Neural crest cell (in vitro differentiated cells): ENCODE data around the gene HNRNPCL1. TPM values are rescaled to one million over a fixed set of nuclear protein-coding genes. Genes with fewer than 3 reads are reported as not detected.

Experiments
- DNase-seq: peaks from one replicate; pipeline ENCODE4 v3.0.0; 2021; ENCODE audit warnings: low read depth, mixed read lengths, low spot score
- H3K27ac Mint-ChIP-seq: one replicate; pipeline ENCODE4 v1.8.0; 2021; ENCODE audit warnings: mild to moderate bottlenecking, mixed read lengths; ENCODE audit not compliant: unreplicated experiment
- H3K27me3 Mint-ChIP-seq: 2 replicates; pipeline ENCODE4 v1.8.0; 2021; ENCODE audit warnings: low read depth, mild to moderate bottlenecking, mixed read lengths
- H3K36me3 Mint-ChIP-seq: 2 replicates; pipeline ENCODE4 v1.8.0; 2021; ENCODE audit warnings: low read depth, mild to moderate bottlenecking, mixed read lengths
- H3K4me1 Mint-ChIP-seq: 2 replicates; pipeline ENCODE4 v1.8.0; 2021; ENCODE audit warnings: mixed read lengths
- H3K4me3 Mint-ChIP-seq: one replicate; pipeline ENCODE4 v1.8.0; 2021; ENCODE audit warnings: mild to moderate bottlenecking, mixed read lengths
- H3K9me3 Mint-ChIP-seq: 2 replicates; pipeline ENCODE4 v1.8.0; 2021; ENCODE audit warnings: mixed read lengths
- total RNA-seq: library from RNA; stranded (reverse); gene quantifications from 2 replicates; pipeline ENCODE4 v1.2.1, GENCODE V29; 2021
- TF ChIP-seq, protein P1 (sequence below): fragments of 200-600 bp; sonication (generic); conservative IDR thresholded peaks from 2 replicates; pipeline ENCODE4 v1.5.0; 2021; ENCODE audit warnings: antibody characterized with exemption, mild to moderate bottlenecking

Gene HNRNPCL1
- total RNA-seq, 1 donor from 2014 or later, result not detected

- TF ChIP-seq, protein P1, sequence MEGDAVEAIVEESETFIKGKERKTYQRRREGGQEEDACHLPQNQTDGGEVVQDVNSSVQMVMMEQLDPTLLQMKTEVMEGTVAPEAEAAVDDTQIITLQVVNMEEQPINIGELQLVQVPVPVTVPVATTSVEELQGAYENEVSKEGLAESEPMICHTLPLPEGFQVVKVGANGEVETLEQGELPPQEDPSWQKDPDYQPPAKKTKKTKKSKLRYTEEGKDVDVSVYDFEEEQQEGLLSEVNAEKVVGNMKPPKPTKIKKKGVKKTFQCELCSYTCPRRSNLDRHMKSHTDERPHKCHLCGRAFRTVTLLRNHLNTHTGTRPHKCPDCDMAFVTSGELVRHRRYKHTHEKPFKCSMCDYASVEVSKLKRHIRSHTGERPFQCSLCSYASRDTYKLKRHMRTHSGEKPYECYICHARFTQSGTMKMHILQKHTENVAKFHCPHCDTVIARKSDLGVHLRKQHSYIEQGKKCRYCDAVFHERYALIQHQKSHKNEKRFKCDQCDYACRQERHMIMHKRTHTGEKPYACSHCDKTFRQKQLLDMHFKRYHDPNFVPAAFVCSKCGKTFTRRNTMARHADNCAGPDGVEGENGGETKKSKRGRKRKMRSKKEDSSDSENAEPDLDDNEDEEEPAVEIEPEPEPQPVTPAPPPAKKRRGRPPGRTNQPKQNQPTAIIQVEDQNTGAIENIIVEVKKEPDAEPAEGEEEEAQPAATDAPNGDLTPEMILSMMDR, result no peak
- no peaks in the 10 kb centered on the region for H3K36me3 Mint-ChIP-seq
- no peaks in the 10 kb centered on the region for H3K4me1 Mint-ChIP-seq
- H3K27me3 Mint-ChIP-seq, result no peaks in the 10 kb centered on the region
- no peak overlapping the region for H3K4me3 Mint-ChIP-seq
- no peak overlapping the region for H3K27ac Mint-ChIP-seq
- DNase-seq, result no peak
- H3K9me3 Mint-ChIP-seq, result peaks cover 11% of the 10 kb centered on the region
Measured at GRCh38 chr1:12811409-12811784, 37.1 kb downstream of the HNRNPCL1 start.

- H3K4me3 Mint-ChIP-seq, result no peak overlapping the region
- H3K9me3 Mint-ChIP-seq, result peaks cover 11% of the 10 kb centered on the region
- no peak overlapping the region for H3K27ac Mint-ChIP-seq
- H3K36me3 Mint-ChIP-seq, result no peaks in the 10 kb centered on the region
- no peaks in the 10 kb centered on the region for H3K4me1 Mint-ChIP-seq
- H3K27me3 Mint-ChIP-seq, result no peaks in the 10 kb centered on the region
- TF ChIP-seq, protein P1, result no peak
- DNase-seq, result no peak
Measured at GRCh38 chr1:12810691-12811408, 37.7 kb downstream of the HNRNPCL1 start.

DNA sequence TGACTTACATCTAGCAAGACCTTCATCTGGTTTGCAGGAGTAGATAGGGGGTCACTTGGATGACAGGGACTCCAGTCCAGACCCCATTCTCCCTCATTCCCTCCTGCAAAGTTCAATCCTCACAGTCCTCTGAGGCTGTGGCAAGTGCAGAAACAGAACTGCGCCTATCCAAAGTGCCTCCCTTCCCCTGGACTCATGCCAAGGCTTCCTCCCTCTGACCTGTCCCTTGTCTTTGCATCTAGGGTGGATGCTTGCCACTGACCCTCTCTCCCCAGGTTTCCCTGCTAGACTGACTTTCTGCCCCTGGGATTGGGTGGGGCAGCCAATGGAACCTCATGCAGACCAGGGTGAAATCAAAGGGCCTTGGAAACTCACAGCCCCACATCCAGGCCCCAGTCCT, 38.6 kb downstream of the HNRNPCL1 start:
- Mint-ChIP-seq H3K27me3 (no peaks in the 10 kb centered on the region), H3K9me3 (peaks cover 14% of the 10 kb centered on the region), H3K36me3 (peaks cover 2% of the 10 kb centered on the region), H3K4me3 (no peak overlapping the region), H3K4me1 (no peaks in the 10 kb centered on the region), H3K27ac (no peak overlapping the region)
- TF ChIP-seq, protein P1, result no peak
- DNase-seq, result no peak

DNA sequence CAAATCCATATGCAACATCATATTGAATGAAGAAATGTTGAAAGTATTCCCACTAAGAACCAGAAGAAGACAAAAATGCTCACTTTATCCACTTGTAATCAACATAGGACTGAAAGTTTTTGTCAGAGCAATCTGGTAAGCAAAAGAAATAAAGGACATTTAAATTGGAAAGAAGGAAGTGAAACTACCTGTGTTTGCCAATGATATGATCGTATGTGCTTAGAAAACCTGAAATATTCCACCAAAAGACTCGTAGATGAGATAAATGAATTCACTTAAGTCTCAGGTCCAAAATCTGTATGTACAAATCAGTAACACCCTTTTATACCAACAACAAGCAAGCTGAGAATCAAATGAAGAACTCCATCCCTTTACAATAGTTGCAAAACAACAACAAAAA, 48.8 kb downstream of the HNRNPCL1 start:
- TF ChIP-seq, protein P1, result no peak
- DNase-seq, result no peak
- no peaks in the 10 kb centered on the region for H3K4me1 Mint-ChIP-seq
- H3K9me3 Mint-ChIP-seq, result peaks cover 11% of the 10 kb centered on the region
- H3K27me3 Mint-ChIP-seq, result peaks cover 18% of the 10 kb centered on the region
- H3K36me3 Mint-ChIP-seq, result no peaks in the 10 kb centered on the region
- H3K4me3 Mint-ChIP-seq, result no peak overlapping the region
- H3K27ac Mint-ChIP-seq, result no peak overlapping the region

- Mint-ChIP-seq H3K4me1 (no peaks in the 10 kb centered on the region), H3K36me3 (no peaks in the 10 kb centered on the region), H3K27me3 (peaks cover 21% of the 10 kb centered on the region), H3K27ac (no peak overlapping the region), H3K4me3 (no peak overlapping the region), H3K9me3 (peaks cover 6% of the 10 kb centered on the region)
- TF ChIP-seq, protein P1, result no peak
- DNase-seq, result no peak
Measured at GRCh38 chr1:12798911-12799310, 49.6 kb downstream of the HNRNPCL1 start.

Other genes starting within 250 kb of the HNRNPCL1 start
- gene DHRS3, start 230.5 kb downstream of the HNRNPCL1 start, total RNA-seq, result 0.91 and 1.8 TPM in 2 replicates
- gene AADACL4, start 204.6 kb downstream of the HNRNPCL1 start, total RNA-seq, result not detected in 2 replicates
- not detected in 2 replicates for gene AADACL3, start 132.6 kb downstream of the HNRNPCL1 start, total RNA-seq
- not detected in 2 replicates for gene CFAP107, start 102.5 kb downstream of the HNRNPCL1 start, total RNA-seq
- gene PRAMEF12, start 75.0 kb downstream of the HNRNPCL1 start, total RNA-seq, result not detected in 2 replicates
- gene PRAMEF1, start 57.3 kb downstream of the HNRNPCL1 start, total RNA-seq, result not detected in 2 replicates
- not detected in 2 replicates for gene PRAMEF11, start 17.3 kb downstream of the HNRNPCL1 start, total RNA-seq
- not detected in 2 replicates for gene PRAMEF2, start 8.4 kb upstream of the HNRNPCL1 start, total RNA-seq
- gene PRAMEF4, start 37.5 kb upstream of the HNRNPCL1 start, total RNA-seq, result not detected in 2 replicates
- gene PRAMEF10, start 49.5 kb upstream of the HNRNPCL1 start, total RNA-seq, result not detected in 2 replicates
- gene PRAMEF7, start 67.9 kb upstream of the HNRNPCL1 start, total RNA-seq, result not detected in 2 replicates
- not detected in 2 replicates for gene PRAMEF6, start 98.9 kb upstream of the HNRNPCL1 start, total RNA-seq
- gene PRAMEF27, start 207.9 kb upstream of the HNRNPCL1 start, total RNA-seq, result not detected in 2 replicates
- gene HNRNPCL3, start 212.0 kb upstream of the HNRNPCL1 start, total RNA-seq, result not detected in 2 replicates
- not detected in 2 replicates for gene PRAMEF25, start 222.1 kb upstream of the HNRNPCL1 start, total RNA-seq